ENCODE results near the gene ITGA3.

The ITGA3 gene

DNA sequence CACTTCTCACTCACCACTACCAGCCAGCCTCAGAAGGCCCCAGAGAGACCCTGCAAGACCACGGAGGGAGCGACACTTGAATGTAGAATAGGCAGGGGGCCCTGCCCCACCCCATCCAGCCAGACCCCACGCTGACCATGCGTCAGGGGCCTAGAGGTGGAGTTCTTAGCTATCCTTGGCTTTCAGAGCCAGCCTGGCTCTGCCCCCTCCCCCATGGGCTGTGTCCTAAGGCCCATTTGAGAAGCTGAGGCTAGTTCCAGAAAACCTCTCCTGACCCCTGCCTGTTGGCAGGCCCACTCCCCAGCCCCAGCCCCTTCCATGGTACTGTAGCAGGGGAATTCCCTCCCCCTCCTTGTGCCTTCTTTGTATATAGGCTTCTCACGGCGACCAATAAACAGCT is 34.2 kb downstream of the ITGA3 start:
- Histone ChIP-seq H3K79me2 (ENCODE audit: insufficient read depth, low read depth) (no peaks in the 10 kb centered on the region), H3K9ac (no peak overlapping the region), H2AFZ (ENCODE audit: low read depth) (no peak overlapping the region), H4K20me1 (ENCODE audit: insufficient read depth) (no peaks in the 10 kb centered on the region), H3K27me3 (ENCODE audit: insufficient read depth, low read depth) (peaks cover 28% of the 10 kb centered on the region), H3K4me2 (no peak overlapping the region), H3K4me3 (IDR thresholded peaks at IDR 0.05; ENCODE audit: insufficient read depth, low read depth, low read length) (no peak overlapping the region), H3K27ac (no peak overlapping the region), H3K36me3 (ENCODE audit: insufficient read depth) (no peaks in the 10 kb centered on the region), H3K4me1 (ENCODE audit: low read depth, poor library complexity, severe bottlenecking) (peaks cover 9% of the 10 kb centered on the region)
- TF ChIP-seq, protein P1, sequence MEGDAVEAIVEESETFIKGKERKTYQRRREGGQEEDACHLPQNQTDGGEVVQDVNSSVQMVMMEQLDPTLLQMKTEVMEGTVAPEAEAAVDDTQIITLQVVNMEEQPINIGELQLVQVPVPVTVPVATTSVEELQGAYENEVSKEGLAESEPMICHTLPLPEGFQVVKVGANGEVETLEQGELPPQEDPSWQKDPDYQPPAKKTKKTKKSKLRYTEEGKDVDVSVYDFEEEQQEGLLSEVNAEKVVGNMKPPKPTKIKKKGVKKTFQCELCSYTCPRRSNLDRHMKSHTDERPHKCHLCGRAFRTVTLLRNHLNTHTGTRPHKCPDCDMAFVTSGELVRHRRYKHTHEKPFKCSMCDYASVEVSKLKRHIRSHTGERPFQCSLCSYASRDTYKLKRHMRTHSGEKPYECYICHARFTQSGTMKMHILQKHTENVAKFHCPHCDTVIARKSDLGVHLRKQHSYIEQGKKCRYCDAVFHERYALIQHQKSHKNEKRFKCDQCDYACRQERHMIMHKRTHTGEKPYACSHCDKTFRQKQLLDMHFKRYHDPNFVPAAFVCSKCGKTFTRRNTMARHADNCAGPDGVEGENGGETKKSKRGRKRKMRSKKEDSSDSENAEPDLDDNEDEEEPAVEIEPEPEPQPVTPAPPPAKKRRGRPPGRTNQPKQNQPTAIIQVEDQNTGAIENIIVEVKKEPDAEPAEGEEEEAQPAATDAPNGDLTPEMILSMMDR (conservative IDR thresholded peaks at IDR 0.05; ENCODE audit: low read depth, low read length), result no peak

DNA sequence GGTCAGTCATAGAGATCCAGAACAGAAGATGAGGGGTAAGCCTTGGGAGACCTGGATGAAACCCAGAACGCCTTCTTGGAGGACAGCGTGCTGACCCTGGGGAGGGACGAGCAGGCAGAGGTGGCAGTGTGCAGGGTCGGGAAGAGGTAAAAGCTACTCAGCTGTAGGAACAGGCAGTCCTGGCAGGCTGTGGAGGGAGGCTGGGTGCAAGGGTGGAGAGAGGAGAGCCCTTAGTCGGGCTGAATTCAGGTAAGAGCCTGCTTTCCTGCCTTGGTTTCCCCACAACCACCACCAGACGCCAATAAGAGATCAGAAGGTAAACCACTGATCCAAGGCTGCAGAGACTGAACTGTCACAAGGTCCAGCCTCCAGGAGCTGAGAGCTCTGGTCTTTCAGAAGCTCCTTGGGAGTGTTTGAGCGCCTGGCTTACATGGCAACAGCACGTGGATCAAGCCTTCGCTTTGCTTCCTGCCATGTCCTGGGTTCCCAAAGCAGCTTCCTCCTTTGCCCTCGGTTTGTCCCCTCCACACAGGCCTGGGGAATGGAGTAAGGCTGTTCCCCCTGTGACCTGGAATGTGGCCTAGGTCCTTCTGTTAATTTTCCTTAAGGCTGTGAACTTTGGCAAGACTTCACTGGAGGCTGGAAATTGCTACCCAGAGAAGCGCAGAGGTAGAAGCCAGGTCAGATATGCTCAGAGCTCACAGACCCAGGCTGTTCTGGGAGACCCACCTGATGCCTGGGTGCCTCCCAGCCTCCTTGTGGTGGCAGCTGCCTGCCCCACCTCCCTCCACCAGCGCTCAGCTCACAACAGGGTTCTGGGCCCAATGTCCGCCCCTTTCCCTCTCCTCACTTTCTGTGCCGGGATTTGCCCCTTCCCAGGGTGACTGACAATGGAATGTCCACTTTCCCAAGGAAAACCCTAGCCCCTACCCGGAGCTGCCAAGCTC is 35.3 kb downstream of the ITGA3 start:
- no peaks in the 10 kb centered on the region for H3K36me3 ChIP-seq (ENCODE audit: insufficient read depth)
- H3K4me2 ChIP-seq, result no peak overlapping the region
- H2AFZ ChIP-seq (ENCODE audit: low read depth), result no peak overlapping the region
- H3K4me1 ChIP-seq (ENCODE audit: low read depth, poor library complexity, severe bottlenecking), result peaks cover 15% of the 10 kb centered on the region
- no peak overlapping the region for H3K9ac ChIP-seq
- peaks cover 28% of the 10 kb centered on the region for H3K27me3 ChIP-seq (ENCODE audit: insufficient read depth, low read depth)
- no peaks in the 10 kb centered on the region for H4K20me1 ChIP-seq (ENCODE audit: insufficient read depth)
- TF ChIP-seq, protein P1 (conservative IDR thresholded peaks at IDR 0.05; ENCODE audit: low read depth, low read length), result no peak
- peaks cover 4% of the 10 kb centered on the region; the same call in 1 of the 2 replicates for H3K79me2 ChIP-seq (ENCODE audit: insufficient read depth, low read depth)
- no peak overlapping the region for H3K27ac ChIP-seq
- H3K4me3 ChIP-seq (IDR thresholded peaks at IDR 0.05; ENCODE audit: insufficient read depth, low read depth, low read length), result no peak overlapping the region

DNA sequence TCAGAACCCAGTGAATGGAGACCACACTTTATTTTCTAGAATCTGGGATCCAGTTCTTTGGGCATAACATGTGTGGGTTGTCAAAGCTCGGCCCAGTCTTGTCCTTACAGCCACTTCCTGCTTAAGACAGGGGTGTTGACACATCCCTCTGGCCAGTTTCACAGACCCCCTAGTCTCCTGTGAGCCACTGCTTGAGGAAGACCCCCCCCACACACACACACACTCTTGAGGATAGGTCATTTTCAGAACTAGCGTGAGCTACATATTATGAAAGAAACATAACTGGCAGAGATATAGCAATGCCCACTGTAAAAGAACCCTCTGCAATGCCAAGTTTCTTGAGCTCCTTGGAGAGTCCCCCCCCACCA is 36.0 kb downstream of the ITGA3 start:
- H3K27me3 ChIP-seq (ENCODE audit: insufficient read depth, low read depth), result peaks cover 28% of the 10 kb centered on the region
- TF ChIP-seq, protein P1 (conservative IDR thresholded peaks at IDR 0.05; ENCODE audit: low read depth, low read length), result no peak
- H3K9ac ChIP-seq, result no peak overlapping the region
- no peak overlapping the region for H3K4me3 ChIP-seq (IDR thresholded peaks at IDR 0.05; ENCODE audit: insufficient read depth, low read depth, low read length)
- H4K20me1 ChIP-seq (ENCODE audit: insufficient read depth), result no peaks in the 10 kb centered on the region
- no peak overlapping the region for H2AFZ ChIP-seq (ENCODE audit: low read depth)
- no peak overlapping the region for H3K27ac ChIP-seq
- no peak overlapping the region for H3K4me2 ChIP-seq
- no peaks in the 10 kb centered on the region for H3K36me3 ChIP-seq (ENCODE audit: insufficient read depth)
- peaks cover 16% of the 10 kb centered on the region for H3K4me1 ChIP-seq (ENCODE audit: low read depth, poor library complexity, severe bottlenecking)
- H3K79me2 ChIP-seq (ENCODE audit: insufficient read depth, low read depth), result peaks cover 4% of the 10 kb centered on the region; the same call in 1 of the 2 replicates

DNA sequence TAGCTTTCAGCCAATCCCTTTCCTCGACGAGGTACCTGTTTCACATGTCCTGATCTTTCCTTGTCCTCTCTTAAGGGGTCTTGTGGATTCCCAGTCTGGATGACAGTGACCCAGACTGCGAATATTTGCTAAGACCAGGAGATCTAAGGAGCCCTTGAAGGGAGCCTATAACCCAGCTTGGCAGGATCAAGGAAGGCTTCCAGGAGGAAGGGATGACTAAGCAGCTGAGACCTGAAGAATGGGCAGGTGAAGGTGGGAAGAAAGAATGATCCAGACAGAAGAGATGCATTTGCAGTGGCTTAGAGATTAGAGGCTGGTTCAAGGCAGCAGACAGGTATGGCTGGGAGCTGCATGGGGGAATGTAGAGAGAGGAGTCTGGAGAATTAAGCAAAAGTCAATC is 37.3 kb downstream of the ITGA3 start:
- peaks cover 27% of the 10 kb centered on the region for H3K27me3 ChIP-seq (ENCODE audit: insufficient read depth, low read depth)
- no peak overlapping the region for H3K4me2 ChIP-seq
- no peak overlapping the region for H3K9ac ChIP-seq
- H4K20me1 ChIP-seq (ENCODE audit: insufficient read depth), result no peaks in the 10 kb centered on the region
- H3K27ac ChIP-seq, result no peak overlapping the region
- H3K79me2 ChIP-seq (ENCODE audit: insufficient read depth, low read depth), result peaks cover 4% of the 10 kb centered on the region; the same call in 1 of the 2 replicates
- no peak overlapping the region for H2AFZ ChIP-seq (ENCODE audit: low read depth)
- H3K36me3 ChIP-seq (ENCODE audit: insufficient read depth), result no peaks in the 10 kb centered on the region
- no peak overlapping the region for H3K4me3 ChIP-seq (IDR thresholded peaks at IDR 0.05; ENCODE audit: insufficient read depth, low read depth, low read length)
- TF ChIP-seq, protein P1 (conservative IDR thresholded peaks at IDR 0.05; ENCODE audit: low read depth, low read length), result no peak
- peaks cover 16% of the 10 kb centered on the region for H3K4me1 ChIP-seq (ENCODE audit: low read depth, poor library complexity, severe bottlenecking)
